HEK293T (cell line): Measurements from ENCODE around the gene GOLGA1.

Experiments
- ARNT ChIP-seq: fragments of 450-650 bp; IDR thresholded peaks from 2 replicates; pipeline ENCODE4 v1.6.1; 2017; ENCODE audit warnings: mild to moderate bottlenecking
- CTBP1 ChIP-seq: fragments of 450-650 bp; IDR thresholded peaks from 2 replicates; pipeline ENCODE4 v1.6.1; 2016; ENCODE audit warnings: borderline replicate concordance
- FOXA1 ChIP-seq: fragments of 450-650 bp; IDR thresholded peaks from 2 replicates; pipeline ENCODE4 v1.6.1; 2016; ENCODE audit warnings: mild to moderate bottlenecking
- FOXM1 ChIP-seq: fragments of 450-650 bp; IDR thresholded peaks from 2 replicates; pipeline ENCODE4 v1.6.1; 2017; ENCODE audit warnings: mild to moderate bottlenecking, borderline replicate concordance
- L3MBTL2 ChIP-seq: fragments of 450-650 bp; conservative IDR thresholded peaks from 2 replicates; pipeline ENCODE4 v1.6.1; 2016; ENCODE audit warnings: mild to moderate bottlenecking
- LEF1 ChIP-seq: fragments of 450-650 bp; IDR thresholded peaks from 2 replicates; pipeline ENCODE4 v1.6.1; 2017; ENCODE audit warnings: mild to moderate bottlenecking, borderline replicate concordance
- NFRKB ChIP-seq: fragments of 450-650 bp; IDR thresholded peaks from 2 replicates; pipeline ENCODE4 v1.6.1; 2016; ENCODE audit warnings: mild to moderate bottlenecking, moderate library complexity
- SP1 ChIP-seq: fragments of 450-650 bp; IDR thresholded peaks from 2 replicates; pipeline ENCODE4 v1.6.1; 2017
- SUZ12 ChIP-seq: fragments of 450-650 bp; IDR thresholded peaks from 2 replicates; pipeline ENCODE4 v1.6.1; 2016; ENCODE audit warnings: mild to moderate bottlenecking
- TARDBP ChIP-seq: fragments of 450-650 bp; IDR thresholded peaks from 2 replicates; pipeline ENCODE4 v1.6.1; 2016
- ZNF384 ChIP-seq: fragments of 450-650 bp; IDR thresholded peaks from 2 replicates; pipeline ENCODE4 v1.6.1; 2016

DNA sequence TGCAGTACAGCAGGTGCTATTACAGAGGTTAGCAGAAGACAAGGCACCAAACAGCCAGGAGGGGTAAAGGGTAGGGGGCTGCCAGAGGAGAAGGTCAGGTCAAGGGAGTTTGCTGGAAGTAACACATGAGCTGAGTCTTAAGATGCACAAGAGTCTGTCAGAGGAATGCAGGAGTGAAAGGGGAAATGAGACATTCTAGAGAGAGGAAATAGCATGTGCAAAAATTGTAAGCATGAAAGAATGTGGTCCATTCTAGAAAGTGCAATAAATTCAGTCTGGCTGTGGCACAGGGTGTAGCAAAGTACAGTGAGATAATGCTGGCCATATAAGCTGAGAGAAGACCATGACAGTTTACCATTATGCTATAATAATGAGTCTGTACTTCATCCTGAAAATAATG is 6.6 kb downstream of the GOLGA1 start:
- TF ChIP-seq ARNT (no peak), TARDBP (no peak), NFRKB (no peak), FOXM1 (no peak), CTBP1 (no peak), L3MBTL2 (no peak), FOXA1 (no peak), SUZ12 (no peak), LEF1 (no peak), ZNF384 (no peak), SP1 (no peak)
